Measurements from ENCODE around the gene ARHGDIG.
A peak's percentile ranks its signal among the peaks of the same experiment; 100 is the strongest.

ARHGDIG gene

GRCh38 chr16:280005-280460 lies 358 bp upstream of the ARHGDIG start:
- DNase-seq: no peak

- DNase-seq: no peak
Measured at GRCh38 chr16:280991-281659, 734 bp downstream of the ARHGDIG start.

- no peak for DNase-seq
Measured at GRCh38 chr16:281660-282255, 1.4 kb downstream of the ARHGDIG start.

DNA sequence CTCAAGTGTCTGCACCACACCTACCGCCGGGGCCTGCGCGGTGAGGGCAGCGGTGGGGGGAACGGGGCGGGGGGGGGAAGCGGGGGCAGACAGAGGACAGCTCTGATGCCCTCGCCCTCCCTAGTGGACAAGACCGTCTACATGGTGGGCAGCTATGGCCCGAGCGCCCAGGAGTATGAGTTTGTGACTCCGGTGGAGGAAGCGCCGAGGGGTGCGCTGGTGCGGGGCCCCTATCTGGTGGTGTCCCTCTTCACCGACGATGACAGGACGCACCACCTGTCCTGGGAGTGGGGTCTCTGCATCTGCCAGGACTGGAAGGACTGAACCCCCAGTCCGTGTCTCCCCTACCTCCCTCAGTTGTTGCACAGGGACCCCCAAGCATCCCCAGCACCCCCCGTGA lies 2.1 kb downstream of the ARHGDIG start:
- no peak for DNase-seq

GRCh38 chr16:283033-283805 lies 2.8 kb downstream of the ARHGDIG start, which contains the start of gene PDIA2:
PDIA2 (plus strand) TSS chr16:283164; CDS start chr16:283170, 6 bp downstream.
- peak in 3 of 56 donors; percentile 14 to 30 (median 26) for DNase-seq

DNA sequence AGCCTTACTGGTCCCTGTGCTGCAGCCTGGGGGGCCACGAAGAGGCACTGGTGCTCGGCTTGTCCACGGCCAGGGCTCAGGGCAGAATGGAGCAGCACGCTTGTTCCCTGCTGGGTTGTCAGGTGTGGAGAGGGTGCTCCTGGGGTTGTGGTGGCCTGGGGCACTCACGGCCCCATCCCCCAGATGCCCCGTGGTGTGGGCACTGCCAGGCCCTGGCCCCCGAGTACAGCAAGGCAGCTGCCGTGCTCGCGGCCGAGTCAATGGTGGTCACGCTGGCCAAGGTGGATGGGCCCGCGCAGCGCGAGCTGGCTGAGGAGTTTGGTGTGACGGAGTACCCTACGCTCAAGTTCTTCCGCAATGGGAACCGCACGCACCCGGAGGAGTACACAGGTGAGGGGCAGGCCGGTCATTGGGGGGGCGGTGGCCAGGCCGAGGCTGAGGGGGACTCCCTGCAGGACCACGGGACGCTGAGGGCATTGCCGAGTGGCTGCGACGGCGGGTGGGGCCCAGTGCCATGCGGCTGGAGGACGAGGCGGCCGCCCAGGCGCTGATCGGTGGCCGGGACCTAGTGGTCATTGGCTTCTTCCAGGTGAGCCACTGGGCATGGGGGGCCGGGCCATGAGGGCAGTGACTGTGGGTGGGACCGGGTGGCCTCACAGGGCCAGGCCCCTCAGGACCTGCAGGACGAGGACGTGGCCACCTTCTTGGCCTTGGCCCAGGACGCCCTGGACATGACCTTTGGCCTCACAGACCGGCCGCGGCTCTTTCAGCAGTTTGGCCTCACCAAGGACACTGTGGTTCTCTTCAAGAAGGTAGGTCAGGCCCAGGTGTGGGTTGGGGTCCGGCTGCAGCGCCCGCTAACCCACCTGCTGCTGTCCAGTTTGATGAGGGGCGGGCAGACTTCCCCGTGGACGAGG lies 4.1 kb downstream of the ARHGDIG start:
- DNase-seq: no peak

- DNase-seq: no peak
Measured at GRCh38 chr16:285146-286055, 5.0 kb downstream of the ARHGDIG start.

DNA sequence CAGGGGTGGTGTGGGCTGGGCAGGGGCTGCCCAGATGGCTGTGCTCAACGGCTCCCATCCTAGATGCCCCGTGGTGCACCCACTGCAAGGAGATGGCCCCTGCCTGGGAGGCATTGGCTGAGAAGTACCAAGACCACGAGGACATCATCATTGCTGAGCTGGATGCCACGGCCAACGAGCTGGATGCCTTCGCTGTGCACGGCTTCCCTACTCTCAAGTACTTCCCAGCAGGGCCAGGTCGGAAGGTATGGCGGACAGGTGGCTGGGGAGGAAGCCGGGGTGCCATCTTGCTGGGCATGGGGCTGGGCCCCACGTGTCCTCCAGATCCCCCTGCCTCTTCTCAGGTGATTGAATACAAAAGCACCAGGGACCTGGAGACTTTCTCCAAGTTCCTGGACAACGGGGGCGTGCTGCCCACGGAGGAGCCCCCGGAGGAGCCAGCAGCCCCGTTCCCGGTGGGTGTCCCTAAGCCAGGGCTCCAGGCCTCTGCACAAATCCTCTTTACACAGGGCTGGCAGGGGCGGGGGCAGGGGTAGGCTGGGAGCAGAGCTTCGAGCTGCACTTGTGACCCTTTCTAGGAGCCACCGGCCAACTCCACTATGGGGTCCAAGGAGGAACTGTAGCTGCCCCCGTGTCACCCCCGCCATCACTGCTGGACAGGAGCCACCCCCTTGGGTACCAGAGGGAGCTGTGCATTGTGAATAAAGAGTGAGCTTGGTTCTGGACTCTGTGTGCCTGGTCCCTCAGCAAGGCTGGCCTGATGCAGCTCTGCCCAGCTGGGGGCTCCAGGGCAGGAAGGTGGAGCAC lies 6.3 kb downstream of the ARHGDIG start:
- DNase-seq: no peak

- DNase-seq: no peak
Measured at GRCh38 chr16:287298-287811, 7.0 kb downstream of the ARHGDIG start.

DNA sequence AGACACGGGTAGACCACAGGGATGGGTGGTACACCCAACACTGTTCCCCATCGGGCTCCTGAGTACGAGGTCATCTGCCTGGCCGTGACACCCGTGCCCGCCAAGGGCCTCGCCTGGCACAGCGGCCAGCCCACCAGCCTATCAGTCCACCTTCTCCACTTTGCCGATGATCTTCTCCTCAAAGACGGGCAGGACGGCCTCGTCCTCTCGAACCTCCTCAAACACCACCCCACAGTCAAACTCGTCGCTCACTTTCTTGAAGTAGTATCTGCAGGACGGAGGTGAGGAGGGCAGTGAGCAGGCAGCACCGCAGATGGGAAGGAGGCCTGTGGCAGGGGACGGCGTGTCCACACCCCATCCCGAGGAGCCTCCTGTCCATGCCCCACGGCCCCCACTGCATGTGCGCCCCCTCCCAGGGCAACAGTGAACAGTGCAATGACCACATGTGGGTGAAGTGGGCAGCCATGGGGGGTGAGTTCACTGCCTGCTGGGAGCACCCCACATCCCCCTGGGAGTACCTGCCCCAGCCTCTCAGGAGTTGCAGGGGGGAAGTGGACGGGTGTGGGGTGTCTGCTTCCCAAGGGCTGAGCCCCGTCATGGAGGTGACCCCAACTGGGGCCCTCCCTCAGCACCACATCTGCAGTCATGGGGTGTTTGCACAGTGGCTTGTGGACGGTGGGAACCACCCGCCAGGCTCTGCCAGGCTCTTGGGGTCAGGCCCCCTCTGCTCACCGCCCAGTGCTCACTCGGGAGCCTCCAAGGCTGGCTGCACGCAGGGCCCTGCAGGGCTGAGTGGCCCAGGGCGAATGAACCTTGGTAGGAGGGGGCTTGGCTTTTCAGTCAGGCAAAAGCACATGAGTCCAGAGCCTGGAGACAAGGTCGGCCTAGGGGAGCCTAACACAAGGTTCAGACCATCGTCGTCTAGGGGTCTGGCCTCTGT lies 7.9 kb downstream of the ARHGDIG start:
- no peak for DNase-seq

DNA sequence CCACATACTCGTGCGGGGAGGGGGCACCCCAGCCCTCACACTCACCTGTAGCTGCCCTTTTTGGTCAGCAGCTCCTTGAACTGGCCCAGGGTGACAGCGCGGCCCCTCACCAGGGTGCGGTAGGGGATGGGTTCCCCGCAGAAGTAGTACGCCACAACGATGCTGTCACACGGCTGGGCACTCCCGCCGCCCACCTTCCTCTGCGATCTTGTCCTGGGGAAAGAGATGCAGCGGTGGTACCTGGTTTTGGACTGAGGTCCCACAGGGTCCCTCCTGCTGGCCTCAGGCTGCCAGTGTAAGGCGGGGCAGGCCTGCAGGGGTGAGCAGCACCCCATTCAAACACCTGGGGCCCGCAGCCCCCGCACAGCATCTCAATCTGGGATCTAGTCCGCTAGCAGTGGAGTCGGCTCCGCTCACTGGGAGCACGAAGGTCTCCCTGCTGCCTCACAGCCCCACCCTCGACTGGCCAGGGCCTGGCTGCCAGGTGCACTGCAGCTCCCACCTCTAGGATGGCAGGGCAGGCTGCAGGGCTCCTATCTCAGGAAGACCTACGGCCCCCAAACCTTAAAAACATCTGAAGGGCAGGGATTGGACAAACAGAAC lies 9.1 kb downstream of the ARHGDIG start:
- no peak for DNase-seq

- DNase-seq: no peak
Measured at GRCh38 chr16:290015-290680, 9.8 kb downstream of the ARHGDIG start.

GRCh38 chr16:290681-291405 lies 10.5 kb downstream of the ARHGDIG start:
- DNase-seq: no peak

- no peak for DNase-seq
Measured at GRCh38 chr16:291539-291938, 11.1 kb downstream of the ARHGDIG start.

DNA sequence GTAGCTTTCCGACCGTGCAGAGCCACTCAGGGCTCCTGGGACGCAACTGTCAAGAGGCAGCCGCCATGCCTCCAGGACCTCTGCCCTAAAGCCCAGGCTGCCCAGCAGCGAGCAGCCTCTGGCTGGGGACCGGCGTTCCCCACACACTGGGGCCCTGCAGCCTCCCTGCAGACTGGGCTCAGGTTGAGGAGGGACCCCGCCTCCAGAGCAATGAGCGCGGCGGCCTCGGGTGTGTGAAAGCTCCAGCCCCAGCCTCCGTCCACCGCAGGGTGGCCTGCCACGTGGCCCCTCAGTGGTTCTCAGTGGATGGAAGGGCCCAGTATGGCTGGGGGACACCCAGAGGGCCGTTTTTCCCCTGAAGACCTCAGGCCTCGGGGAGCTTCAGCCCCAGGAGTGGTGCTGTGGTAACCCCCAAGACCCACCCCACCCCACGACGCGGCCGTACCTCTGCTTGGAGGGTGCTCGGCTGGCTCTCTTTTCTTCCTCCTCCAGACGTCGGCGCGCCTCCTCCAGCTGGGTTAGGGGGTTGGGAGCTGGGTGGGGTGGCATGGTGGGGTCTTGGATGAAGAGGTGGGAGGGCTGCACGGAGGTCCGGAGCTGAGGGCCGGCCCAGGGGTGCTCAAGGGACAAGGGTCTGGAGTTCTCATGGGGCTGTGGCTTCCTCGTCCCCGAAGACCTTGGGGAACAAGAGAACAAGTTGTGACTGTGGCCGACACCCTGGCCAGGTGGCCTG lies 12.8 kb downstream of the ARHGDIG start:
- no peak for DNase-seq

All from amygdala (tissue), 56 donors.